ENCODE results near the gene FBP1.
A peak's percentile ranks its signal among the peaks of the same experiment; 100 is the strongest.

FBP1 gene

DNA sequence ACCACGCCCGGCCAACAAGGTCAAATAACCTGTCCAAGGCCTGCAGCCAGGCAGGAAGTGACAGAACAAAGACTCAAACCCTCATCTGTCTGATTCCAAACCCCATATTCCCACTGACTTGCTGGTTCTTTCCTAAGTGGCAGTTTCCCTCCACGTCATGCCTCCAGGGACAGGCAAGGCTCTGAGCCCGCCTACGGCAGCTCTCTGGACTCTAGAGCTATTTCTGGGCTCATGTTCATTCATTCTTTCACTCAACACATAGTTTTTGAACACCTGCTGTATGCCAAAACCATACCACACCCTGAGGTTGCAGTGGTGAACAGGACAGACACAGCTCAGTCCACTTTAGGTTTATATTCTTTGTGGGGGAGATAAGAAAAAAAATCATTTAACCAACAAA lies 5.2 kb upstream of the FBP1 start:
- Histone ChIP-seq H3K4me2 (ENCODE audit: low read length) (no peak overlapping the region), H3K4me1 (ENCODE audit: control insufficient read depth, low read depth, low read length) (no peaks in the 10 kb centered on the region), H3K23ac (ENCODE audit: low read length) (no peak overlapping the region), H2BK120ac (ENCODE audit: low read depth, low read length) (no peak overlapping the region), H2AK5ac (ENCODE audit: low read length) (no peak overlapping the region), H3K4ac (ENCODE audit: low read depth, low read length) (no peak overlapping the region), H3K27me3 (ENCODE audit: insufficient read depth, low read length, poor library complexity) (peaks cover 8% of the 10 kb centered on the region), H3K79me1 (ENCODE audit: low read length) (no peaks in the 10 kb centered on the region), H4K8ac (ENCODE audit: low read depth, low read length) (no peak overlapping the region), H2BK5ac (ENCODE audit: low read length) (no peak overlapping the region), H3K9ac (ENCODE audit: low read length) (no peak overlapping the region), H4K5ac (ENCODE audit: low read length) (no peak overlapping the region), H3K36me3 (ENCODE audit: control insufficient read depth, insufficient read depth, low read length) (no peaks in the 10 kb centered on the region), H3K27ac (ENCODE audit: low read depth, low read length) (no peak overlapping the region), H3K18ac (ENCODE audit: low read length) (no peak overlapping the region), H2BK15ac (replicated peaks; ENCODE audit: low read depth) (no peak overlapping the region), H3K79me2 (ENCODE audit: control insufficient read depth, insufficient read depth, low read length) (no peaks in the 10 kb centered on the region), H3K4me3 (ENCODE audit: low read length) (no peak overlapping the region), H3K56ac (ENCODE audit: low read length) (no peak overlapping the region)
- no CpG with 5 or more reads among the region's 5 CpGs for WGBS (ENCODE audit: extremely low coverage, insufficient coverage, low lambda C conversion rate)
- DNase-seq = no peak

GRCh38 chr9:94643741-94644140 lies 4.4 kb upstream of the FBP1 start:
- Histone ChIP-seq H4K5ac (ENCODE audit: low read length) (no peak overlapping the region), H3K9ac (ENCODE audit: low read length) (no peak overlapping the region), H3K23ac (ENCODE audit: low read length) (no peak overlapping the region), H3K36me3 (ENCODE audit: control insufficient read depth, insufficient read depth, low read length) (no peaks in the 10 kb centered on the region), H3K79me2 (ENCODE audit: control insufficient read depth, insufficient read depth, low read length) (no peaks in the 10 kb centered on the region), H3K27me3 (ENCODE audit: insufficient read depth, low read length, poor library complexity) (peaks cover 14% of the 10 kb centered on the region), H3K4ac (ENCODE audit: low read depth, low read length) (no peak overlapping the region), H3K27ac (ENCODE audit: low read depth, low read length) (no peak overlapping the region), H3K79me1 (ENCODE audit: low read length) (no peaks in the 10 kb centered on the region), H3K4me2 (ENCODE audit: low read length) (no peak overlapping the region), H2AK5ac (ENCODE audit: low read length) (no peak overlapping the region), H3K4me1 (ENCODE audit: control insufficient read depth, low read depth, low read length) (no peaks in the 10 kb centered on the region), H3K4me3 (ENCODE audit: low read length) (no peak overlapping the region), H2BK120ac (ENCODE audit: low read depth, low read length) (no peak overlapping the region), H2BK15ac (replicated peaks; ENCODE audit: low read depth) (no peak overlapping the region), H2BK5ac (ENCODE audit: low read length) (no peak overlapping the region), H3K56ac (ENCODE audit: low read length) (no peak overlapping the region), H3K18ac (ENCODE audit: low read length) (no peak overlapping the region), H4K8ac (ENCODE audit: low read depth, low read length) (no peak overlapping the region)
- no peak for DNase-seq
- WGBS (ENCODE audit: extremely low coverage, insufficient coverage, low lambda C conversion rate) = no CpG with 5 or more reads among the region's 4 CpGs

GRCh38 chr9:94643176-94643575 lies 3.9 kb upstream of the FBP1 start:
- H4K8ac ChIP-seq (ENCODE audit: low read depth, low read length) = no peak overlapping the region
- WGBS (ENCODE audit: extremely low coverage, insufficient coverage, low lambda C conversion rate) = no CpG with 5 or more reads among the region's 8 CpGs
- H3K4me1 ChIP-seq (ENCODE audit: control insufficient read depth, low read depth, low read length) = no peaks in the 10 kb centered on the region
- H2BK5ac ChIP-seq (ENCODE audit: low read length) = no peak overlapping the region
- no peak overlapping the region for H3K18ac ChIP-seq (ENCODE audit: low read length)
- H3K36me3 ChIP-seq (ENCODE audit: control insufficient read depth, insufficient read depth, low read length) = no peaks in the 10 kb centered on the region
- no peak overlapping the region for H2AK5ac ChIP-seq (ENCODE audit: low read length)
- H2BK120ac ChIP-seq (ENCODE audit: low read depth, low read length) = no peak overlapping the region
- no peak overlapping the region for H3K4me3 ChIP-seq (ENCODE audit: low read length)
- no peak overlapping the region for H2BK15ac ChIP-seq (replicated peaks; ENCODE audit: low read depth)
- H4K5ac ChIP-seq (ENCODE audit: low read length) = no peak overlapping the region
- DNase-seq = no peak
- no peak overlapping the region for H3K56ac ChIP-seq (ENCODE audit: low read length)
- no peak overlapping the region for H3K4me2 ChIP-seq (ENCODE audit: low read length)
- H3K27me3 ChIP-seq (ENCODE audit: insufficient read depth, low read length, poor library complexity) = peaks cover 18% of the 10 kb centered on the region
- H3K79me1 ChIP-seq (ENCODE audit: low read length) = no peaks in the 10 kb centered on the region
- no peak overlapping the region for H3K9ac ChIP-seq (ENCODE audit: low read length)
- H3K79me2 ChIP-seq (ENCODE audit: control insufficient read depth, insufficient read depth, low read length) = no peaks in the 10 kb centered on the region
- no peak overlapping the region for H3K27ac ChIP-seq (ENCODE audit: low read depth, low read length)
- no peak overlapping the region for H3K4ac ChIP-seq (ENCODE audit: low read depth, low read length)
- peak overlapping the region; percentile 24 for H3K23ac ChIP-seq (ENCODE audit: low read length)

GRCh38 chr9:94642501-94642900 lies 3.2 kb upstream of the FBP1 start:
- Histone ChIP-seq H2BK120ac (ENCODE audit: low read depth, low read length) (no peak overlapping the region), H4K8ac (ENCODE audit: low read depth, low read length) (no peak overlapping the region), H3K18ac (ENCODE audit: low read length) (no peak overlapping the region), H2BK5ac (ENCODE audit: low read length) (no peak overlapping the region), H3K79me1 (ENCODE audit: low read length) (no peaks in the 10 kb centered on the region), H3K56ac (ENCODE audit: low read length) (no peak overlapping the region), H3K23ac (ENCODE audit: low read length) (no peak overlapping the region), H4K5ac (ENCODE audit: low read length) (no peak overlapping the region), H3K79me2 (ENCODE audit: control insufficient read depth, insufficient read depth, low read length) (no peaks in the 10 kb centered on the region), H3K27ac (ENCODE audit: low read depth, low read length) (no peak overlapping the region), H3K4me2 (ENCODE audit: low read length) (no peak overlapping the region), H3K36me3 (ENCODE audit: control insufficient read depth, insufficient read depth, low read length) (no peaks in the 10 kb centered on the region), H3K27me3 (ENCODE audit: insufficient read depth, low read length, poor library complexity) (peaks cover 21% of the 10 kb centered on the region), H3K4ac (ENCODE audit: low read depth, low read length) (no peak overlapping the region), H2BK15ac (replicated peaks; ENCODE audit: low read depth) (no peak overlapping the region), H3K9ac (ENCODE audit: low read length) (no peak overlapping the region), H2AK5ac (ENCODE audit: low read length) (no peak overlapping the region), H3K4me1 (ENCODE audit: control insufficient read depth, low read depth, low read length) (no peaks in the 10 kb centered on the region), H3K4me3 (ENCODE audit: low read length) (no peak overlapping the region)
- DNase-seq = no peak
- no CpG with 5 or more reads among the region's 5 CpGs for WGBS (ENCODE audit: extremely low coverage, insufficient coverage, low lambda C conversion rate)

- no peaks in the 10 kb centered on the region for H3K79me2 ChIP-seq (ENCODE audit: control insufficient read depth, insufficient read depth, low read length)
- no peak overlapping the region for H3K18ac ChIP-seq (ENCODE audit: low read length)
- H3K36me3 ChIP-seq (ENCODE audit: control insufficient read depth, insufficient read depth, low read length) = no peaks in the 10 kb centered on the region
- H3K4ac ChIP-seq (ENCODE audit: low read depth, low read length) = no peak overlapping the region
- no peak overlapping the region for H2BK5ac ChIP-seq (ENCODE audit: low read length)
- H3K9ac ChIP-seq (ENCODE audit: low read length) = no peak overlapping the region
- H3K4me2 ChIP-seq (ENCODE audit: low read length) = peak overlapping the region; percentile 54
- no peaks in the 10 kb centered on the region for H3K79me1 ChIP-seq (ENCODE audit: low read length)
- H3K27ac ChIP-seq (ENCODE audit: low read depth, low read length) = no peak overlapping the region
- H2BK15ac ChIP-seq (replicated peaks; ENCODE audit: low read depth) = no peak overlapping the region
- H3K23ac ChIP-seq (ENCODE audit: low read length) = no peak overlapping the region
- no peak overlapping the region for H4K8ac ChIP-seq (ENCODE audit: low read depth, low read length)
- no peak overlapping the region for H4K5ac ChIP-seq (ENCODE audit: low read length)
- no peak overlapping the region for H2BK120ac ChIP-seq (ENCODE audit: low read depth, low read length)
- H3K4me3 ChIP-seq (ENCODE audit: low read length) = no peak overlapping the region
- H3K4me1 ChIP-seq (ENCODE audit: control insufficient read depth, low read depth, low read length) = no peaks in the 10 kb centered on the region
- WGBS (ENCODE audit: extremely low coverage, insufficient coverage, low lambda C conversion rate) = no CpG with 5 or more reads among the region's 15 CpGs
- no peak overlapping the region for H2AK5ac ChIP-seq (ENCODE audit: low read length)
- DNase-seq = peak; percentile 42
- H3K27me3 ChIP-seq (ENCODE audit: insufficient read depth, low read length, poor library complexity) = peaks cover 21% of the 10 kb centered on the region
- peak overlapping the region; percentile 64 for H3K56ac ChIP-seq (ENCODE audit: low read length)
Measured at GRCh38 chr9:94639999-94640376, 670 bp upstream of the FBP1 start.

DNA sequence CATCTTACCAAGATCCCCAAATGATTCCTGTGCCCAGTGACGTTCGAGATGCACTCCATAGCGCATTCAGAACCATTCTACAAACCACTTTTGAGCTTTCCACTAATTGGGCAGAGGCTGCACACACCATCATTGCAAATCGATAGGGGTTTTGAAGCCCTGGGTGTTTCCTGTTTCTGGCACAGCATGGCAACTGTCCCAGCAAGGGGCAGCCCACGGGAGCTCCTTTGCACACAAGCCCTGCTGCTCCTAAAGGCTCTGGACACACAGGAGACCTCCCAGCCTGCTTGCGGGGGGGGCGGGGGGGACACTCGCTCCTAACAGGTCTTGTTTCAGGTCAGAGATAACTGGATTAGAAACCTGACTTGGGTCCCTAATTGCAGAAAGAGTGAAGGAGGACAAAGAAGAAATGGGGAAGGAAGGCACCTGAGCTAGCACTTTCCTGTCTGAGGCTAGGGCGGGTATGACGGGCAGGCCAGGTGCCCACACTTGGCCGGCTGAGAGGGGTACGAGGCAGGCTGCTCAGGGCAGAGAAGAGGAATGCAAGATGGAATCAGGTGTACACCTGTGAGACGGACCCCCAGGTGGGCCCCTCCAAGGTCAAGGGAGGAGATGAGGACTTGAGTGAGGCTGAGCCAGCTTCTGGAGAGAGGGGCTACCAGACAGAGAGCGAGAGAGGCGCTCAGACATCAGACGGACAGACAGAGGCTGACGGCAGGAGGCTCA lies 820 bp downstream of the FBP1 start:
- no peak overlapping the region for H3K56ac ChIP-seq (ENCODE audit: low read length)
- peaks cover 21% of the 10 kb centered on the region for H3K27me3 ChIP-seq (ENCODE audit: insufficient read depth, low read length, poor library complexity)
- no peak overlapping the region for H3K4me2 ChIP-seq (ENCODE audit: low read length)
- no peak overlapping the region for H2AK5ac ChIP-seq (ENCODE audit: low read length)
- H3K4me3 ChIP-seq (ENCODE audit: low read length) = no peak overlapping the region
- H4K8ac ChIP-seq (ENCODE audit: low read depth, low read length) = no peak overlapping the region
- no peaks in the 10 kb centered on the region for H3K79me1 ChIP-seq (ENCODE audit: low read length)
- H3K36me3 ChIP-seq (ENCODE audit: control insufficient read depth, insufficient read depth, low read length) = no peaks in the 10 kb centered on the region
- no peaks in the 10 kb centered on the region for H3K4me1 ChIP-seq (ENCODE audit: control insufficient read depth, low read depth, low read length)
- no peak overlapping the region for H2BK15ac ChIP-seq (replicated peaks; ENCODE audit: low read depth)
- no CpG with 5 or more reads among the region's 17 CpGs for WGBS (ENCODE audit: extremely low coverage, insufficient coverage, low lambda C conversion rate)
- no peak overlapping the region for H2BK120ac ChIP-seq (ENCODE audit: low read depth, low read length)
- H2BK5ac ChIP-seq (ENCODE audit: low read length) = no peak overlapping the region
- H3K4ac ChIP-seq (ENCODE audit: low read depth, low read length) = no peak overlapping the region
- no peak overlapping the region for H3K23ac ChIP-seq (ENCODE audit: low read length)
- no peaks in the 10 kb centered on the region for H3K79me2 ChIP-seq (ENCODE audit: control insufficient read depth, insufficient read depth, low read length)
- H3K27ac ChIP-seq (ENCODE audit: low read depth, low read length) = no peak overlapping the region
- no peak for DNase-seq
- no peak overlapping the region for H3K9ac ChIP-seq (ENCODE audit: low read length)
- no peak overlapping the region for H4K5ac ChIP-seq (ENCODE audit: low read length)
- no peak overlapping the region for H3K18ac ChIP-seq (ENCODE audit: low read length)

All from mesendoderm (in vitro differentiated cells).